ENCODE measurements around the gene NSUN7. TPM values are rescaled to one million over a fixed set of nuclear protein-coding genes. Genes with fewer than 3 reads are reported as not detected.
"Not testable (repeated sequence)": the region's sequence is repeated elsewhere in the genome, so short reads cannot be mapped to it uniquely, and the experiment has no call there.

The NSUN7 gene
- total and polyA plus RNA-seq, 2 donors (not counting 1 experiment from before 2014, with no cell fraction given): 0.33 TPM; not detected in 1

- H3K9ac ChIP-seq (ENCODE audit: insufficient read depth, low read length): no peak overlapping the region
- H3K27ac ChIP-seq (ENCODE audit: insufficient read depth, low read length): no peak overlapping the region
- H3K9me3 ChIP-seq (ENCODE audit: control insufficient read depth, insufficient read depth, low read depth, low read length): no peaks in the 10 kb centered on the region
- H3K4me3 ChIP-seq (replicated peaks in 1 of 4; ENCODE audit: control extremely low read depth in 1 of 4, insufficient read depth in 1 of 4, low read depth in 3 of 4, low read length in 4 of 4): no peak overlapping the region
- TF ChIP-seq CTCF (conservative IDR thresholded peaks at IDR 0.05 in 1 of 2, IDR thresholded peaks at IDR 0.05 in 1 of 2; ENCODE audit: low read depth in 1 of 2, low read length in 2 of 2): no peak
- no peak for TF ChIP-seq EZH2 (IDR thresholded peaks at IDR 0.05; ENCODE audit: low read length, missing control alignments)
- H3K36me3 ChIP-seq (ENCODE audit: control insufficient read depth, insufficient read depth, low read length): no peaks in the 10 kb centered on the region
- no peak overlapping the region for H3K4me2 ChIP-seq (ENCODE audit: extremely low read depth, insufficient read depth, low read length)
- no peaks in the 10 kb centered on the region for H4K20me1 ChIP-seq (ENCODE audit: control insufficient read depth, extremely low read depth, insufficient read depth, low read length)
- no peaks in the 10 kb centered on the region for H3K79me2 ChIP-seq (ENCODE audit: control insufficient read depth, insufficient read depth, low read length)
- no peaks in the 10 kb centered on the region for H3K27me3 ChIP-seq (ENCODE audit: control insufficient read depth, insufficient read depth, low read length)
- no peaks in the 10 kb centered on the region for H3K4me1 ChIP-seq (ENCODE audit: control insufficient read depth, extremely low read depth, insufficient read depth, low read length)
- H2AFZ ChIP-seq (ENCODE audit: low read length): no peak overlapping the region
- no peak for DNase-seq (ENCODE audit: low read depth in 2 of 2)
Observed at GRCh38 chr4:40812856-40813255, 63.1 kb downstream of the NSUN7 start.

- H3K4me1 ChIP-seq (ENCODE audit: control insufficient read depth, extremely low read depth, insufficient read depth, low read length); H3K4me3 ChIP-seq (replicated peaks in 1 of 4; ENCODE audit: control extremely low read depth in 1 of 4, insufficient read depth in 1 of 4, low read depth in 3 of 4, low read length in 4 of 4); H3K4me2 ChIP-seq (ENCODE audit: extremely low read depth, insufficient read depth, low read length); H3K9ac ChIP-seq (ENCODE audit: insufficient read depth, low read length); H3K36me3 ChIP-seq (ENCODE audit: control insufficient read depth, insufficient read depth, low read length); H3K27ac ChIP-seq (ENCODE audit: insufficient read depth, low read length); DNase-seq (ENCODE audit: low read depth in 2 of 2); H3K79me2 ChIP-seq (ENCODE audit: control insufficient read depth, insufficient read depth, low read length); H3K27me3 ChIP-seq (ENCODE audit: control insufficient read depth, insufficient read depth, low read length); H3K9me3 ChIP-seq (ENCODE audit: control insufficient read depth, insufficient read depth, low read depth, low read length); H4K20me1 ChIP-seq (ENCODE audit: control insufficient read depth, extremely low read depth, insufficient read depth, low read length); H2AFZ ChIP-seq (ENCODE audit: low read length): not testable (repeated sequence)
Observed at GRCh38 chr4:40817157-40817556, 67.4 kb downstream of the NSUN7 start.

DNA sequence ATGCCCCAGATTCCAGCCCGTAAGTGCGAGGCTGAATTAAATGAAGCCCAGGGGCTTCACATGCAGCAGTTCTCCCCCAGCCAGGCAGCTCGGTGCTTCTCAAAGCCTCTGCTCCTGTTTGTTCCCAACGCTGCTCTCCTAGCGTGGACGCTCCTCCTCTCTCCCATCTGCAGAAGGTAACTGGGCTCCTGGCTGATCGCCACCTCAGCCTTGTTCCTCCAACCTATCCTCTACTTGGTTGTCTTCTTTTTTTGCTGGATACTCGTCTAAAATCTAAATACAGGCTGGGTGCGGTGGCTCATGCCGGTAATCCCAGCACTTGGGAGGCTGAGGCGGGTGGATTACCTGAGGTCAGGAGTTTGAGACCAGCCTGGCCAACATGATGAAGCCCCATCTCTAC is 70.3 kb downstream of the NSUN7 start:
- H3K27me3 ChIP-seq (ENCODE audit: control insufficient read depth, insufficient read depth, low read length): no peaks in the 10 kb centered on the region
- no peak overlapping the region for H3K4me3 ChIP-seq (replicated peaks in 1 of 4; ENCODE audit: control extremely low read depth in 1 of 4, insufficient read depth in 1 of 4, low read depth in 3 of 4, low read length in 4 of 4)
- no peaks in the 10 kb centered on the region for H3K79me2 ChIP-seq (ENCODE audit: control insufficient read depth, insufficient read depth, low read length)
- DNase-seq (ENCODE audit: low read depth in 2 of 2): no peak
- H3K36me3 ChIP-seq (ENCODE audit: control insufficient read depth, insufficient read depth, low read length): peaks cover 4% of the 10 kb centered on the region
- no peaks in the 10 kb centered on the region for H3K4me1 ChIP-seq (ENCODE audit: control insufficient read depth, extremely low read depth, insufficient read depth, low read length)
- no peak for TF ChIP-seq CTCF (conservative IDR thresholded peaks at IDR 0.05 in 1 of 2, IDR thresholded peaks at IDR 0.05 in 1 of 2; ENCODE audit: low read depth in 1 of 2, low read length in 2 of 2)
- no peak overlapping the region for H3K27ac ChIP-seq (ENCODE audit: insufficient read depth, low read length)
- H4K20me1 ChIP-seq (ENCODE audit: control insufficient read depth, extremely low read depth, insufficient read depth, low read length): no peaks in the 10 kb centered on the region
- no peak overlapping the region for H2AFZ ChIP-seq (ENCODE audit: low read length)
- H3K9me3 ChIP-seq (ENCODE audit: control insufficient read depth, insufficient read depth, low read depth, low read length): no peaks in the 10 kb centered on the region
- H3K9ac ChIP-seq (ENCODE audit: insufficient read depth, low read length): no peak overlapping the region
- H3K4me2 ChIP-seq (ENCODE audit: extremely low read depth, insufficient read depth, low read length): no peak overlapping the region

Data from fibroblast of lung (primary cell).